ENCODE measurements around the gene MYOF. TPM values are rescaled to one million over a fixed set of nuclear protein-coding genes. Genes with fewer than 3 reads are reported as not detected.

MYOF gene
- total and polyA plus RNA-seq, 2 of the 8 experiments (the other 6 are each of a cell fraction or from before 2014, with no cell fraction given) = 0.98 to 2.3 TPM

DNA sequence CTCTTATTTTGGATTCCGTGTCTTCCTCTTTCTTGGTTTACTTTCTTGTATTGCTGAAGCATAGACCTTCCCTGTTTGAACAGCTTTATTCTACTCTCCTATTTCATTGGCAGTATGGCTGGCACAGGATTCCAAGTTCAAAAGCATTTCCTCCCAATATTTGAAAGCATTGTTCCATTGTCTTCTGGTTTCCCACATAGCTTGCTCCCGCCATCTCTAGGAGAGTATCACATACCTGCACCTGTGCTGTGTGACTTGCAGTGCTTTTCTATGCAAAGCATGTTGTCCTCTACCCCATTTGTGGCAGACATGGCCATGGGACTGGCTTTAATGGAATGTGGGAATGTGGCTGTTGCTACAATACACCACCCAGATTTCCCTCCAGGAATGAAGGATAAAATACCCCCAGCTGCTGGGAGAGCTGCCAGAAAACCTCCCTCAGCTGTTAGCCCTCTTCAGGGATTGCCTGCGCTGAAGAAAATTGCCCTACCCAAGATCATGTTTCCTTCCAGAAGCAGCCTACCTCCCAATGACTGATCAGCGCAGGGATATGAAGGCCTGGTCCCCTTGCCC is 6.9 kb upstream of the MYOF start (continued):
- no peak for TF ChIP-seq CHD7 (IDR thresholded peaks at IDR 0.05; ENCODE audit: insufficient replicate concordance, low read length)
- TF ChIP-seq SIX5 (IDR thresholded peaks at IDR 0.05; ENCODE audit: low read depth, low read length) = no peak
- TF ChIP-seq JUND (IDR thresholded peaks at IDR 0.05; ENCODE audit: low read length) = no peak
- TF ChIP-seq GABPA (IDR thresholded peaks at IDR 0.05; ENCODE audit: borderline replicate concordance, insufficient read depth, low read length) = no peak
- TF ChIP-seq SIN3A (conservative IDR thresholded peaks at IDR 0.05 in 1 of 2, IDR thresholded peaks at IDR 0.05 in 1 of 2; ENCODE audit: low read depth in 1 of 2, low read length in 2 of 2) = no peak
- no peak for TF ChIP-seq NRF1 (IDR thresholded peaks at IDR 0.05; ENCODE audit: low read depth, low read length)
- no peak for TF ChIP-seq SRF (IDR thresholded peaks at IDR 0.05; ENCODE audit: low read depth, low read length)
- no peak for TF ChIP-seq TCF12 (IDR thresholded peaks at IDR 0.05; ENCODE audit: low read depth, low read length)
- no peak for TF ChIP-seq SIRT6 (IDR thresholded peaks at IDR 0.05; ENCODE audit: low read length)
- TF ChIP-seq MAX (IDR thresholded peaks at IDR 0.05) = no peak
- TF ChIP-seq BRCA1 (IDR thresholded peaks at IDR 0.05; ENCODE audit: low read depth, low read length) = no peak
